Nephron (organoid): Measurements from ENCODE around the gene DIS3L2.
A peak's percentile ranks its signal among the peaks of the same experiment; 100 is the strongest.
"Not testable (repeated sequence)": the region's sequence is repeated elsewhere in the genome, so short reads cannot be mapped to it uniquely, and the experiment has no call there.

Experiments used
- H3K27ac Mint-ChIP-seq, 3 experiments: 2 replicates each; pipeline ENCODE4 v1.8.0; 2020; ENCODE audit warnings: mixed read lengths in 3 of 3, mild to moderate bottlenecking in 2 of 3, moderate library complexity in 1 of 3
- H3K27me3 Mint-ChIP-seq: 2 replicates; pipeline ENCODE4 v1.8.0; 2021; ENCODE audit warnings: low read depth, mild to moderate bottlenecking, moderate library complexity, mixed read lengths
- H3K36me3 Mint-ChIP-seq: 2 replicates; pipeline ENCODE4 v1.8.0; 2020; ENCODE audit warnings: low read depth, mixed read lengths
- H3K4me1 Mint-ChIP-seq: 2 replicates; pipeline ENCODE4 v1.8.0; 2020; ENCODE audit warnings: mixed read lengths
- H3K4me3 Mint-ChIP-seq, 3 experiments: 2 replicates each; pipeline ENCODE4 v1.8.0; 2020; ENCODE audit warnings: mild to moderate bottlenecking in 3 of 3, mixed read lengths in 3 of 3, moderate library complexity in 2 of 3
- H3K9me3 Mint-ChIP-seq: 2 replicates; pipeline ENCODE4 v1.8.0; 2020; ENCODE audit warnings: mixed read lengths
- TF ChIP-seq, protein P1 (sequence below), 3 experiments: fragments of 200-600 bp; sonication (generic); IDR thresholded peaks; one replicate each; pipeline ENCODE4 v1.5.0; 2021; ENCODE audit warnings: antibody characterized with exemption in 3 of 3; ENCODE audit not compliant: unreplicated experiment in 3 of 3

DIS3L2 gene

DNA sequence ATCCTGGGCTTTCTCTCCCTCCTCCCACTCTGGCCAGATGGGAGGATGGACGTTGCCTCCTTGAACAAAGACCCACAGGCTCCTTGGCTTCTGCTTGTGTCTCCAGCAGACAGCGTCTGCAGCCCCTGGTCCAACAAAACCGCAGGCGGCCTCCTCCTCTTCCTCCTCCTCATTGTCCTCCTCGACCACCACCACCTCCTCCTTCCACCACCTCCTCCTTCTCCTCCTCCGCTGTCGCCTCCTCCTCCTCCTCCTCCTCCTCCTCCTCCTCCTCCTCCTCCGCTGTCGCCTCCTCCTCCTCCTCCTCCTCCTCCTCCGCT lies 371.4 kb downstream of the DIS3L2 start:
- Mint-ChIP-seq H3K36me3 (no peaks in the 10 kb centered on the region), H3K9me3 (no peaks in the 10 kb centered on the region), H3K27me3 (peaks cover 3% of the 10 kb centered on the region), H3K4me1 (no peaks in the 10 kb centered on the region), H3K27ac (no peak overlapping the region), H3K4me3 (no peak overlapping the region)
- TF ChIP-seq, protein P1, sequence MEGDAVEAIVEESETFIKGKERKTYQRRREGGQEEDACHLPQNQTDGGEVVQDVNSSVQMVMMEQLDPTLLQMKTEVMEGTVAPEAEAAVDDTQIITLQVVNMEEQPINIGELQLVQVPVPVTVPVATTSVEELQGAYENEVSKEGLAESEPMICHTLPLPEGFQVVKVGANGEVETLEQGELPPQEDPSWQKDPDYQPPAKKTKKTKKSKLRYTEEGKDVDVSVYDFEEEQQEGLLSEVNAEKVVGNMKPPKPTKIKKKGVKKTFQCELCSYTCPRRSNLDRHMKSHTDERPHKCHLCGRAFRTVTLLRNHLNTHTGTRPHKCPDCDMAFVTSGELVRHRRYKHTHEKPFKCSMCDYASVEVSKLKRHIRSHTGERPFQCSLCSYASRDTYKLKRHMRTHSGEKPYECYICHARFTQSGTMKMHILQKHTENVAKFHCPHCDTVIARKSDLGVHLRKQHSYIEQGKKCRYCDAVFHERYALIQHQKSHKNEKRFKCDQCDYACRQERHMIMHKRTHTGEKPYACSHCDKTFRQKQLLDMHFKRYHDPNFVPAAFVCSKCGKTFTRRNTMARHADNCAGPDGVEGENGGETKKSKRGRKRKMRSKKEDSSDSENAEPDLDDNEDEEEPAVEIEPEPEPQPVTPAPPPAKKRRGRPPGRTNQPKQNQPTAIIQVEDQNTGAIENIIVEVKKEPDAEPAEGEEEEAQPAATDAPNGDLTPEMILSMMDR (IDR thresholded peaks at IDR 0.05; ENCODE audit: unreplicated experiment in 3 of 3) = no peak

GRCh38 chr2:232333361-232334135 lies 372.0 kb downstream of the DIS3L2 start:
- Mint-ChIP-seq H3K36me3 (no peaks in the 10 kb centered on the region), H3K4me1 (no peaks in the 10 kb centered on the region), H3K4me3 (no peak overlapping the region), H3K27me3 (peaks cover 3% of the 10 kb centered on the region), H3K27ac (no peak overlapping the region), H3K9me3 (no peaks in the 10 kb centered on the region)
- TF ChIP-seq, protein P1 (IDR thresholded peaks at IDR 0.05; ENCODE audit: unreplicated experiment in 3 of 3) = peak; percentile 26 to 35 (median 27)

DNA sequence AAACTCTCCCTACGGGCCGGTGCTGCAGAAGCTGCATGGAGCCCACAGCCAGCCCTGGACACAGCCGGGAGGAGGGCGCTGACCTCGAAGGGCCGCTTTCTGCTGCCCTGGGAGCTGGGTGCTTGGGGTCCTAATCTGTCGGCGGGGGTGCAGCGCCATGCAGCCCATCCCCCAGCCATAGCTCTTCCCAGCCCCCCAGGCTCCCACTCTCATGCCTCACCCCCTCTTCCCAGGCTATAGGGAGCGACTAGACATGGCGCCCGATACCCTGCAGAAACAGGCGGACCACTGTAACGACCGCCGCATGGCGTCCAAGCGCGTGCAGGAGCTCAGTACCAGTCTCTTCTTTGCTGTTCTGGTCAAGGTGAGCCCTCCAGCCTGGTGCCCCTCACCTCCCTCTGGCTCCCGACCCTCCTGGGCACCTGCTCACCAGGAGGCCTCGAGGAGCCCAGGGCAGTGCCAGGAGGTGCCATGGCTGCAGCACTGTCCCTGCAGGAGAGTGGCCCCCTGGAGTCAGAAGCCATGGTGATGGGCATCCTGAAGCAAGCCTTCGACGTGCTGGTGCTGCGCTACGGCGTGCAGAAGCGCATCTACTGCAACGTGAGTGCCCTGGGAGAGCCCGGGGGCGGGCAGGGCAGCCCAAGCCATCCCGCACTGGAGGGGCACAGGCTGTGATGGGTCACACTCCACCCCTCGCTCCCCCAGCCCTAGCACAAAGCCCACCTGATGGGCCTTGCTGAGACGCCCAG lies 372.8 kb downstream of the DIS3L2 start:
- not testable (repeated sequence) for H3K27me3 Mint-ChIP-seq, H3K4me3 Mint-ChIP-seq, H3K4me1 Mint-ChIP-seq, H3K9me3 Mint-ChIP-seq, H3K36me3 Mint-ChIP-seq, H3K27ac Mint-ChIP-seq

DNA sequence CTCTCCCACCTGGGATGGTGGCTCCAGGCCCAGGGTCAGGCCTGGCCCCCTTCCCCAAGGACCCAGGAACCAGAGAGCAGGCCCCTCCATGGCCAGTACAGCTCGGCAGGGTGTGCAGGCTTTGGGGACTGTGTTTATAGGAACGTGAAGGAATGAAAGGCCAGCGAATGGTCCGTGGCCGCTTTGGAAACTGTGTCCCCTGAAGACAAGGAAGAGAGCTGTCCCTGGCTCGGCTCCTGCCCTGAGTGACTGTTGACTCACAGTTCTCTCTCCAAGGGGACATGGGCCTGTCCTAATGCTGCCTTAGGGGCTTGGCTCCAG lies 373.3 kb downstream of the DIS3L2 start:
- H3K4me3 Mint-ChIP-seq, H3K27ac Mint-ChIP-seq, H3K36me3 Mint-ChIP-seq, H3K4me1 Mint-ChIP-seq, H3K27me3 Mint-ChIP-seq, H3K9me3 Mint-ChIP-seq: not testable (repeated sequence)

DNA sequence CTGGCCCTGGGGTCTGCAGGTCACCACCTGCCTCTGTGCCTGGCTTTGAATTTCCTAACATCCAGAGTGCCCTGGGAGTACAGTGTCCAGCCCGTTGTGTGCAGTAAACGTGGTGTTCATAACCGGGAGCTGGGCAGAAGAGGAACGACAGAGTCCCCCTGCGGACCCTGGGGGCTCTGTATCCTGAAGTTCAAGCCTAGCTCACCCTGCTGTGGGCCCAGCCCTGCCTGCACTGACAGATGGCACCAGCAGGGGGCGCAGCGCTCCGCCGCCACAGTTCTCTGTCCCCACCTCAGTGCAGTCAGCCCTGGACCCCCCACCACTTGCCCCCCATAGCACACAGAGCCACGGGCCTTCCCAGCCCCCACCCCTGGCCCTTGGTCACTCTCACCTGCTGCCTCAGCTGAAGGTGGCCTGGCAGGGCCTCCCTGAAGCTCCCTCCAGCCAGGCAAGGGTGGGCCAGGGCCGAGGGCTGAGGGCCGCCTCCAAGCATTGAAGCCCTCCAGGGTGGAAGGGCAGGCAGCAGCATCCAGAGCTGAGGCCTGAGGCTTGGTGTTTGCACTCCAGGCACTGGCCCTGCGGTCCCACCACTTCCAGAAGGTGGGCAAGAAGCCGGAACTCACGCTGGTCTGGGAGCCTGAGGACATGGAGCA lies 373.8 kb downstream of the DIS3L2 start:
- not testable (repeated sequence) for H3K4me1 Mint-ChIP-seq, H3K27ac Mint-ChIP-seq, H3K9me3 Mint-ChIP-seq, H3K4me3 Mint-ChIP-seq, H3K36me3 Mint-ChIP-seq, H3K27me3 Mint-ChIP-seq
- TF ChIP-seq, protein P1 (IDR thresholded peaks at IDR 0.05; ENCODE audit: unreplicated experiment in 3 of 3) = peak; percentile 48 to 59 (median 50)

DNA sequence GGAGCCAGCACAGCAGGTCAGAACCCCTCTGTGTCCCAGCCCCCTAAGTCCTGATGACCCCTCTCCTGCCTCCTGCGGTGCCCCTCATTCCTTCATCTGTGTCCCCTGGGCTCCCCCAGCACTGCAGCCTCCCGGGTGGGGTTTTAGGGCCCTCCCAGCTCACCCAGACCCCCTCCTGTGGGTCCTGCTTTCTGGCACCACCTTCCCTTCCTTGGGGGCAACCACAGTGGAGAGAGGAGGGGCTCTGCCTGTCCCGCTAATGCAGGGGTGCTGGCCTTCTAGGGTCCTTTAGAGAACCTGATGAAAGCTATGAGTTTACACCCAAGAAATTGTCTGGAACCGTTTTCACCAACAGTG lies 374.3 kb downstream of the DIS3L2 start:
- H3K27me3 Mint-ChIP-seq = peaks cover 3% of the 10 kb centered on the region
- peaks cover 5% of the 10 kb centered on the region for H3K36me3 Mint-ChIP-seq
- no peaks in the 10 kb centered on the region for H3K9me3 Mint-ChIP-seq
- H3K4me1 Mint-ChIP-seq = no peaks in the 10 kb centered on the region
- H3K27ac Mint-ChIP-seq = no peak overlapping the region
- TF ChIP-seq, protein P1 (IDR thresholded peaks at IDR 0.05; ENCODE audit: unreplicated experiment in 3 of 3) = no peak
- H3K4me3 Mint-ChIP-seq = no peak overlapping the region
